Measurements from ENCODE around the gene FBH1. TPM values are rescaled to one million over a fixed set of nuclear protein-coding genes. Genes with fewer than 3 reads are reported as not detected.

The FBH1 gene
- total RNA-seq, 1 experiment from 2014 or later, result 50.5 TPM

DNA sequence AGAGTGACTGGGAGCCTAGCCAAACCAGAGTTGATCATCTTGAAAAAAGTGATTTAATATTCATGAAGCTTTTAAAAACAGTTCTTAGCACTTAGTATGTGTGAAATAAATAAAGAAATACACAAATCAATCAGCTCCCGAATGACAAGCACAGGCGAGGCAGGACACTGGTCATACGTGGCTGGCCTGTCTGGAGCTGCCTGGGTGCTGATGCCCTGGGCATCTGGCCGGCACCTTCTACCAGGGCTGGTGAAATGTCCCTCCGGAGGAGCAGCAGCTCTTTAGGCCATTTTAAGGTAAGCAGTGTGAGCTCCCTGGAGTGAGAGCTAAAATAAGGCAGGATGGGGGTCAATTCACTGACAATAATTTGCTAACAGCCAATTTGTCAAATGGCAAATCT lies 63.6 kb downstream of the FBH1 start:
- intact Hi-C loops (cut with micrococcal nuclease; ENCODE audit: unreplicated experiment) (no loop called here), in situ Hi-C loops (cut with HindIII; ENCODE audit: low pct_unique_long_range_greater_than_20kb, low sequenced_read_pairs) (no loop called here)
- Histone ChIP-seq H3K4me1 (ENCODE audit: control insufficient read depth, insufficient read depth, low read length) (no peaks in the 10 kb centered on the region), H3K36me3 (ENCODE audit: control insufficient read depth, insufficient read depth, low read length) (peaks cover 2% of the 10 kb centered on the region; the same call in 1 of the 2 replicates), H3K27ac (ENCODE audit: low read length) (no peak overlapping the region), H3K9me3 (ENCODE audit: control insufficient read depth, insufficient read depth, low read depth, low read length) (no peaks in the 10 kb centered on the region), H3K27me3 (ENCODE audit: control insufficient read depth, insufficient read depth, low read length) (no peaks in the 10 kb centered on the region), H3K4me3 (ENCODE audit: low read depth in 2 of 2, low read length in 2 of 2) (no peak overlapping the region)
- DNase-seq (ENCODE audit: low read depth, low spot score) (no peak), ATAC-seq (no peak)
- TF ChIP-seq, protein P1, sequence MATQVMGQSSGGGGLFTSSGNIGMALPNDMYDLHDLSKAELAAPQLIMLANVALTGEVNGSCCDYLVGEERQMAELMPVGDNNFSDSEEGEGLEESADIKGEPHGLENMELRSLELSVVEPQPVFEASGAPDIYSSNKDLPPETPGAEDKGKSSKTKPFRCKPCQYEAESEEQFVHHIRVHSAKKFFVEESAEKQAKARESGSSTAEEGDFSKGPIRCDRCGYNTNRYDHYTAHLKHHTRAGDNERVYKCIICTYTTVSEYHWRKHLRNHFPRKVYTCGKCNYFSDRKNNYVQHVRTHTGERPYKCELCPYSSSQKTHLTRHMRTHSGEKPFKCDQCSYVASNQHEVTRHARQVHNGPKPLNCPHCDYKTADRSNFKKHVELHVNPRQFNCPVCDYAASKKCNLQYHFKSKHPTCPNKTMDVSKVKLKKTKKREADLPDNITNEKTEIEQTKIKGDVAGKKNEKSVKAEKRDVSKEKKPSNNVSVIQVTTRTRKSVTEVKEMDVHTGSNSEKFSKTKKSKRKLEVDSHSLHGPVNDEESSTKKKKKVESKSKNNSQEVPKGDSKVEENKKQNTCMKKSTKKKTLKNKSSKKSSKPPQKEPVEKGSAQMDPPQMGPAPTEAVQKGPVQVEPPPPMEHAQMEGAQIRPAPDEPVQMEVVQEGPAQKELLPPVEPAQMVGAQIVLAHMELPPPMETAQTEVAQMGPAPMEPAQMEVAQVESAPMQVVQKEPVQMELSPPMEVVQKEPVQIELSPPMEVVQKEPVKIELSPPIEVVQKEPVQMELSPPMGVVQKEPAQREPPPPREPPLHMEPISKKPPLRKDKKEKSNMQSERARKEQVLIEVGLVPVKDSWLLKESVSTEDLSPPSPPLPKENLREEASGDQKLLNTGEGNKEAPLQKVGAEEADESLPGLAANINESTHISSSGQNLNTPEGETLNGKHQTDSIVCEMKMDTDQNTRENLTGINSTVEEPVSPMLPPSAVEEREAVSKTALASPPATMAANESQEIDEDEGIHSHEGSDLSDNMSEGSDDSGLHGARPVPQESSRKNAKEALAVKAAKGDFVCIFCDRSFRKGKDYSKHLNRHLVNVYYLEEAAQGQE (IDR thresholded peaks at IDR 0.05; ENCODE audit: insufficient read depth in 1 of 2, low read depth in 2 of 2, low read length in 1 of 2), result no peak
- TF ChIP-seq, protein P2, sequence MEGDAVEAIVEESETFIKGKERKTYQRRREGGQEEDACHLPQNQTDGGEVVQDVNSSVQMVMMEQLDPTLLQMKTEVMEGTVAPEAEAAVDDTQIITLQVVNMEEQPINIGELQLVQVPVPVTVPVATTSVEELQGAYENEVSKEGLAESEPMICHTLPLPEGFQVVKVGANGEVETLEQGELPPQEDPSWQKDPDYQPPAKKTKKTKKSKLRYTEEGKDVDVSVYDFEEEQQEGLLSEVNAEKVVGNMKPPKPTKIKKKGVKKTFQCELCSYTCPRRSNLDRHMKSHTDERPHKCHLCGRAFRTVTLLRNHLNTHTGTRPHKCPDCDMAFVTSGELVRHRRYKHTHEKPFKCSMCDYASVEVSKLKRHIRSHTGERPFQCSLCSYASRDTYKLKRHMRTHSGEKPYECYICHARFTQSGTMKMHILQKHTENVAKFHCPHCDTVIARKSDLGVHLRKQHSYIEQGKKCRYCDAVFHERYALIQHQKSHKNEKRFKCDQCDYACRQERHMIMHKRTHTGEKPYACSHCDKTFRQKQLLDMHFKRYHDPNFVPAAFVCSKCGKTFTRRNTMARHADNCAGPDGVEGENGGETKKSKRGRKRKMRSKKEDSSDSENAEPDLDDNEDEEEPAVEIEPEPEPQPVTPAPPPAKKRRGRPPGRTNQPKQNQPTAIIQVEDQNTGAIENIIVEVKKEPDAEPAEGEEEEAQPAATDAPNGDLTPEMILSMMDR (IDR thresholded peaks at IDR 0.05), result no peak
- no peak for TF ChIP-seq POLR2AphosphoS5 (IDR thresholded peaks at IDR 0.05; ENCODE audit: low read depth, low read length)
- no peak for TF ChIP-seq TCF7L2 (IDR thresholded peaks at IDR 0.05; ENCODE audit: low read depth, low read length)
- TF ChIP-seq SIN3A (IDR thresholded peaks at IDR 0.05; ENCODE audit: borderline replicate concordance, insufficient read depth, low read depth, low read length), result no peak
- ChIA-PET CTCF (no interaction called here), POLR2A (no interaction called here)
- no TSS peak for BruUV-seq (replicated peaks)

- Histone ChIP-seq H3K27ac (ENCODE audit: low read length) (no peak overlapping the region), H3K36me3 (ENCODE audit: control insufficient read depth, insufficient read depth, low read length) (peaks cover 2% of the 10 kb centered on the region; the same call in 1 of the 2 replicates), H3K27me3 (ENCODE audit: control insufficient read depth, insufficient read depth, low read length) (no peaks in the 10 kb centered on the region), H3K9me3 (ENCODE audit: control insufficient read depth, insufficient read depth, low read depth, low read length) (no peaks in the 10 kb centered on the region), H3K4me3 (ENCODE audit: low read depth in 2 of 2, low read length in 2 of 2) (no peak overlapping the region), H3K4me1 (ENCODE audit: control insufficient read depth, insufficient read depth, low read length) (no peaks in the 10 kb centered on the region)
- BruUV-seq (replicated peaks), result no TSS peak
- CTCF ChIA-PET, result no interaction called here
- POLR2A ChIA-PET, result no interaction called here
- TF ChIP-seq, protein P1 (IDR thresholded peaks at IDR 0.05; ENCODE audit: insufficient read depth in 1 of 2, low read depth in 2 of 2, low read length in 1 of 2), result no peak
- TF ChIP-seq, protein P2 (IDR thresholded peaks at IDR 0.05), result no peak
- TF ChIP-seq TCF7L2 (IDR thresholded peaks at IDR 0.05; ENCODE audit: low read depth, low read length) (no peak), POLR2AphosphoS5 (IDR thresholded peaks at IDR 0.05; ENCODE audit: low read depth, low read length) (no peak), SIN3A (IDR thresholded peaks at IDR 0.05; ENCODE audit: borderline replicate concordance, insufficient read depth, low read depth, low read length) (no peak)
- in situ Hi-C loops (cut with HindIII; ENCODE audit: low pct_unique_long_range_greater_than_20kb, low sequenced_read_pairs) (no loop called here), intact Hi-C loops (cut with micrococcal nuclease; ENCODE audit: unreplicated experiment) (no loop called here)
- no peak for ATAC-seq
- DNase-seq (ENCODE audit: low read depth, low spot score), result no peak
These were observed 66.3 kb downstream of the FBH1 start for GRCh38 chr10:5956146-5956936.
